Measurements from ENCODE around the gene ANO1.

DNA sequence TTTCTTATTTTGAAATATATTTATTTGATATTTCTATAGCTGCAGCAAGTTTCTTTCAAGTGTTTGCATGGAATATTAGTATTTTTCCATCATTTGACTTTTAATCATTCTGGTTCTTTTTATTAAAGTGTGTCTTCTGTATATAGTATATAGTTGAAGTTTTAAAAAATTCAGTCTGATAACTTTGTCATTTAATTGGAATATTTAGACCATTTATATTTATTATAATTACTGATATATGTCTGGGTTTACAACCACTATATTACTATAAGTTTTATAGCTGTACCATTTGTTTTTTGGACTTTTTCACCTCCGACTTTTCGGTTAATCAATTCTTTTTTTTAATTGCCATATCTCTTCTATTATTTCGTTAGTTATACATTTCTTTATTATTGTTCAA lies 22.7 kb upstream of the ANO1 start:
- TF ChIP-seq, protein P1, sequence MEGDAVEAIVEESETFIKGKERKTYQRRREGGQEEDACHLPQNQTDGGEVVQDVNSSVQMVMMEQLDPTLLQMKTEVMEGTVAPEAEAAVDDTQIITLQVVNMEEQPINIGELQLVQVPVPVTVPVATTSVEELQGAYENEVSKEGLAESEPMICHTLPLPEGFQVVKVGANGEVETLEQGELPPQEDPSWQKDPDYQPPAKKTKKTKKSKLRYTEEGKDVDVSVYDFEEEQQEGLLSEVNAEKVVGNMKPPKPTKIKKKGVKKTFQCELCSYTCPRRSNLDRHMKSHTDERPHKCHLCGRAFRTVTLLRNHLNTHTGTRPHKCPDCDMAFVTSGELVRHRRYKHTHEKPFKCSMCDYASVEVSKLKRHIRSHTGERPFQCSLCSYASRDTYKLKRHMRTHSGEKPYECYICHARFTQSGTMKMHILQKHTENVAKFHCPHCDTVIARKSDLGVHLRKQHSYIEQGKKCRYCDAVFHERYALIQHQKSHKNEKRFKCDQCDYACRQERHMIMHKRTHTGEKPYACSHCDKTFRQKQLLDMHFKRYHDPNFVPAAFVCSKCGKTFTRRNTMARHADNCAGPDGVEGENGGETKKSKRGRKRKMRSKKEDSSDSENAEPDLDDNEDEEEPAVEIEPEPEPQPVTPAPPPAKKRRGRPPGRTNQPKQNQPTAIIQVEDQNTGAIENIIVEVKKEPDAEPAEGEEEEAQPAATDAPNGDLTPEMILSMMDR (IDR thresholded peaks at IDR 0.05): no peak
- no peak for TF ChIP-seq POLR2A (IDR thresholded peaks at IDR 0.05)
